NCI-H1105 treated with DMSO at 0.1 percent for 48 hours (cell line): ENCODE results near the gene OR5B21.

Experiments used
- DNase-seq: peaks from one replicate; lab custom pipeline; 2025; lab: John Stamatoyannopoulos, UW

The OR5B21 gene

DNA sequence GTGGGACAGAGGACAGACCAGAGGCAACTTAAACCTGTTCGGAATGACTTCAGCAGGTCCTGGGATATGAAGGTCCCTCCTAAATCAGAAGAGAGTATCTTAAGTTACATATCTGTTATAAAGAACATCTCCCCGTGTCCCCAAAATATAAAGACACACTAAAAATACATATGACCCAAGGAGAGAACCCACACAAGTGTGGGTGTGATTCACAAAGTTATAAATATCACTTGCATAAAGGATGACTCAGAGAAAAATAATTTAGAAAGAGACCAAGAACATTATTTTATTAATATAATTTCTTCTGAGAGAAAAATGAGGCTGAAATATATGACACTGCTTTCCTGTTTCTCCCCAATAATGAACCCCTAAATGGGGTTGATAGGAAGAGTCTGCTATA, 14.2 kb downstream of the OR5B21 start:
- no peak for DNase-seq

DNA sequence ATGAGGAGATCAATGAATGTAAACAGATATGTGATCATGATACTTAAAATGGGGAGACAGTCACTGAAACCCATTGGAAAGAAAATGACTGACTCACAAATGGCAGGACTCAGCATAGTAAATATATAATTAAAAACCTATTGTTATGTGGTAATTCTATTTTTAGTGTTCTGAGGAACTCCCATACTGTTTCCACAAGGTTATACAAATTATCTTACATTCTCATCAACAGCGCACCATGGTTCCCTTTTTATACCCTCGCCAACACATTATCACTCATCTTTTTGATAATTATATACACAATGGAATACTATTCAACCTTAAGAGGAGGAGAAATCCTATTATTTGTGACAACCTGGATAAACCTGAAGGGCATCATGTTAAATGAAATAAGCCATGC, 17.1 kb downstream of the OR5B21 start:
- DNase-seq: no peak

DNA sequence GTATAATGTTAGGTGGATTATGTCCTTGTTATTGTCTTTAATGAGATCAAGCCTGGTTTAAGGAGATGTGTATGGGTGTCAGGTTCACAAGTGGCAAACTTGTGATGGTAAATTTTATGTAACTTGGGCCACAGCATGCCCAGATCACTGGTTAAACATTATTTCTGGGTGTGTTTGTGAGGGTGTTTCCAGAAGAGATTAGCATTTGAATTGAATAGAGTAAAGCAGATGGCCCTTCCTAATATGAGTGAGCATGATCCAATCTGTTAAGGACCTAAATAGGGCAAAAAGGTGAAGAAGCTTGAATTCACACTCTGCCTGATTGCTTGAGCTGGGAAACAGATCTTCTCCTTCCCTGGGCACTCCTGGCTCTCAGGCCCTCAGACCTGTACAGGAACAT, 20.7 kb downstream of the OR5B21 start:
- DNase-seq: no peak

DNA sequence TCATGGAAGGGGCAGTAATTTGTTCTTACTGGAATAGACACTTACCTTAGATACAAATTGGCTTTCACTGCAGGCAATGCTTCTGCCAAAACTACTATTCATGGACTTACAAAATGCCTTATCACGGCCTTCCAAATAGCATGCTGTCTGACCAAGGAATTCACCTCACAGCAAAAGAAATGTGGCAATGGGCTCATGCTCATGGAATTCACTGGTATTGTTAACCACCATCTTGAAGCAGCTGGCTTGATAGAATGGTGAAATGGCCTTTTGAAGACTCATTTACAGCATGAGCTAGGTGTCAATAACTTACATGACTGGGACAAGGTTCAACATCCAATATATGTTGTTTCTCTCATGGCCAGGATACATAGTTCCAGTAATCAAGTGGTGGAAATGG, 21.9 kb downstream of the OR5B21 start:
- no peak for DNase-seq

DNA sequence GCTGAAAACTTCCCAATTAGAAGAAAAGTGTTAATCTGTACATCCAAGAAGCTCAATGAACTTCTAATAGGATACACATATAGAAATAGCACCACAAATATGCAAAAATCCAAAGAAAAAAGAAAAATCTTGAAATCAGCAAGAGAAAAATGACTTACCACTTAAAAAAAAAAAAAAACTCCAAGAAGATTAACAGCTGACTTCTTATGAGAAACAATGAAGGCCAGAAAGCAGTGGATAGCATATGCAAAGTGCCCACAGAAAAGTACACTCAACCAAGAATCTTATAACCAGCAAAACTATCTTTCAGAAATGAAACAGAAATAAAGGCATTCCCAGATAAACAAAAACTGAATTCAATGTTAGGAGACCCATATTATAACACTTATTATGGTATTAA, 36.0 kb downstream of the OR5B21 start:
- DNase-seq: no peak

DNA sequence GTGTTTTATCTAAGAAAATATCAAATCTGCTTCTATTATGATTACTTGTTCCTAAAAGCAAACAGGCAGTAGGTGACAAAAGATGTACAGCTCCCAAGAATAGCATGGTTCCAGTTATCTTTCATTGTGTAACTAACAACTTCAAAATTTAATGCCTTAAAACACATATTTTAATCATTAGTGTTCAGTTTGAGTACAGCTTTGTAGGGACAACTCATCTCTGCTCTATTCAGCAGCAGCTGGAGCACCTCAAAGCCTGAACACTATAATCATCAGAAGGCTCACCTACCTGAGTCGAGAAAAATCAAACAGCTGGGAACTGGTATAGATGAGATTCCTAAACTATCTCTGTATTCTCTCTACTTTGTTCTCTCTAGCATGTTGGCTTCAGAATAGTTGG, 41.6 kb downstream of the OR5B21 start:
- DNase-seq: no peak

DNA sequence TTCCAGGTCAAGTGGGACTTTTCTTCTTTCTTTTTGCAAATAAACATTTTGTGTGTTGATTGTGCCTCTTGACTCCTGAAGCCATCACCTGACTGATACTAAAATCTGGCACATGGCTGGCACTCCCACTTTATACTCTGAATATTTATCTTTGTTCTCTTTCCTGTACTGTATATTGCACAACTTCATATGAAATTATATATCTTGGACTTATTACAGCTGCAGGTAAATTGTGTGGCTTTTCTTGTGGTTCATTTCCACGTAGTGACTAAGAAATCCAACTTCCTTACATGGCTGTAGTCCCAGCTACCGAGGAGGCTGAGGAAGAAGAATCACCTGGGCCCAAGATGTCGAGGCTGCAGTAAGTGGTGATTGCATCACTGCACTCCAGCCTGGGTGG, 42.2 kb downstream of the OR5B21 start:
- DNase-seq: no peak
